Stromal cell of bone marrow (primary cell): ENCODE measurements around the gene NGRN.

Experiments
- DNase-seq: peaks from one replicate; pipeline ENCODE4 v3.0.0-alpha.2; 2012; ENCODE audit warnings: low read depth

NGRN gene

DNA sequence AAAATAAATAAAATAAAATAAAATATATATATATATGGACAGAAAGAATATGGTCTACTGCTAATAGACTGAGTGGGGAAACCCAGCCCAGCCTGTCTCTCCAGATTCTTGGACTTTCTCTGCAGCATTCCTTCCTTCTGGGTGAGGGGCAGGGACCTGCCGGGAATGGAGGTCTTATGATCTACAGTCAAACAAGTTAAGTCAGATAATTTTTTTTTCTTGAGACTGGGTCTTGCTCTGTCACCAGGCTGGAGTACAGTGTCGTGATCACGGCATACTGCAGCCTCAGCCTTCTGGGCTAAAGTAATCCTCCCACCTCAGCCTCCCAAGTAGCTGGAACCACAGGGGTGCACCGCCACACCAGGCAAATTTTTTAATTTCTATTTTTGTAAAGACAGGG is 53.1 kb downstream of the NGRN start:
- DNase-seq: no peak

DNA sequence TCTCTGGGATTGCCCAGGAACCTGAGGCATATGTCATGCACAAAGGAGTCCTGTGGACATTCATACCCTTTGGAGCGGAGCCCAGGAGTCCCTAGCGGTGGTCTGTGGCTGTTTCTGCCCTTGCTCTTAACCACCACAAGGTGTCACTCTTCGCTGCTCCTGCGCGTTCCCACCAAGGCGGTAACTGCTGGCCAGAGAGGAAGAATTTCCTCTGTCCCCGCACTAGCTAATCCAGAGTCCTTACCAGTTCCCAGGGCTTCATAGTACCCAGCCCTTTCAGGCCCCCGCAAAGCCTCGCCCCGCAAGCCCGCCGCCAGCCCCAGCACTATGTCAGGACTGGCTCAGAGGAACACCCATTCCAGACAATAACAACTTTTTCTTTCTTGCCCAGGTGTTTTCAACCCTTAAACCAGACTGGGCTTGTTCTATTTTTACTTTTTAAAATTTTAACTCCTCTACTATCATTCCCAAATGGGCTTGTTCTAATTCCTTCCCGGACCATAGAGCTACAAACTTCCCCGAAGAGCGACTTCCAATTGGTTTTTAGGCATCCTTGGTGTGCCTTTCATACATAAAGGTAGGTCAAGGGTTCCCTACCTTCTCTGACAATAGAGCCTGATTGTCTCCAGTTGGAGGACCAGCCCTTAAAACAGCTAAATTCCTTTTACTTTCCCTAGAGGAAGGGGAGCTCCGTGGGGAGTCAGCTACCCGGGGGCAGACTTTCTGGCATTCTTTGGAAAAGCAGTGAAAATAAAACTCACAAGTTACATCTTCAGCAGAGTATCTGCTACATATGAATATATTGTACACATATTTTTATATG is 54.8 kb downstream of the NGRN start:
- peak; percentile 86 for DNase-seq

DNA sequence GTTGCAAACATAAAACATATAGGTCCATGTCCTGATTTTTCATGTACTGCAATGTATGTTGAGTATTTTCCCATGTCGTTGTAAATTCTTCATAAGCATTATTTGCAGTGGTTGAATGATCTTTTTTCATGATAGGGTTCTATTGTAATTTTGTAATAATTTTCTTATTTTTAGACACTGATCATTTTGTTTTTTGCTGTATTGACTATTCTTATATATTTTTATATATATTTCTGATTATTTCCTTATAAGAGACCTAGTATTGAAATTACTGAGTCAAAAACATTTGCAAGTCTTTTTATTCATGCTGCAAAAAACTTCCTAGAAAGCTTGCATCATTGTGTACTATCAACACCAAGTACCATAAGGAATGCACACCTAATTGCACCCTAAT is 55.4 kb downstream of the NGRN start:
- DNase-seq: no peak
